GM21367 (cell line): ENCODE results near the gene SSTR5.
"Not testable (repeated sequence)": the region's sequence is repeated elsewhere in the genome, so short reads cannot be mapped to it uniquely, and the experiment has no call there.

Experiments used
- ATAC-seq: cut with Tn5 transposase; IDR thresholded peaks from one replicate; pipeline ENCODE4 v1.9.1; 2021; ENCODE audit not compliant: unreplicated experiment

The SSTR5 gene

DNA sequence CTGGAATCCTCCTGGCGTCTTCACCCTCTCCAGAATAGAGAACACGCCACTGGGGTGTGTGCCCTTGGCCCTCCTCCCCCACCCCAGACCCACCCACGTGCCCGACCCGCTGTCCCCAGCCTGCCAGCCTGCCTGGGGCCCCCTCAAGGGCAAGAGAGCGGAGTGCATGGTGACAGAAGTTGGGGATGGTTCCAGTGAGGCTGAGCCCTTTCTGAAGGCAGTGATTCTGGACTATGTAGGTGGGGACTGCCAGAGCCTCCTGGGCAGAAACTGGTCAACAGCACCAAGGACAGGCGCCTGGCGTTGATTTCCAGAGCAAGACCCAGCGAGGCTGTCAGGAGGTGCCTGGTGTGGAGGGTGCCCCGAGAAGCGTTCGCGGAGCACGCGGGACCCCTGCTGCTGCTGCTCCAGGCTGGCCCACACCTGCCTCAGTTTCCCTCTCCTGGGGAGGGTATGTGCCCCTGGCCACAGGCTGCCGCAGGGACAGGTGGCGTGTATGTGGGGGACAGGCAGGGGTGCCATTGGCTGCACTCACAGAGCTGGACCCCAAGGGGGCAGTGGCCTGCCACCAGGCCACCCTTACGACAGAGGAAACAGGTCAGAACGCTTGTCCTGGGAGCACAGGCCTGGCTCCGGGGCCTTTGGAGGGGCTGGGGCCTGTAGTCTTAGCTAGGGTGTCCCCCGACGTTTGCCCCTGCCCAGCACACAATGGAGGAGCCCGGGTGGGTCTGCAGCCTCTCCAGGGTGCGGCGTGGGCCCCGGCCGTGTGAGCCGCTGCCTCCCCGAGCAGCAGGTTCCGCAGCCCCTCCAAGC, 1.2 kb downstream of the SSTR5 start:
- ATAC-seq, result no peak

DNA sequence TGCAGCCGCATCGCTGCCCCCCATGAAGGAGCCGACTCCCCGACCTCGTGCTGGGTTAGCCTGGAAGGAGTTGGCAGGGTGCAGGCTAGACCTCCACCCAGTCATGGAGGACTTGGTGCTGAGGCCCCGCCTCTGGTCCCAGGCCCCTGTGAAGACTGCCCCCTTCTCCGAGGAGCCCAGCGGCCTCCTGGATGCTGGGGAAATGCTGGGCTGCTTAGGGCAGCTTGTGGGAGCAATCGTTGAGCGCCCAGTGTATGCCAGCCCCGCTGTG, 1.8 kb downstream of the SSTR5 start:
- no peak for ATAC-seq

DNA sequence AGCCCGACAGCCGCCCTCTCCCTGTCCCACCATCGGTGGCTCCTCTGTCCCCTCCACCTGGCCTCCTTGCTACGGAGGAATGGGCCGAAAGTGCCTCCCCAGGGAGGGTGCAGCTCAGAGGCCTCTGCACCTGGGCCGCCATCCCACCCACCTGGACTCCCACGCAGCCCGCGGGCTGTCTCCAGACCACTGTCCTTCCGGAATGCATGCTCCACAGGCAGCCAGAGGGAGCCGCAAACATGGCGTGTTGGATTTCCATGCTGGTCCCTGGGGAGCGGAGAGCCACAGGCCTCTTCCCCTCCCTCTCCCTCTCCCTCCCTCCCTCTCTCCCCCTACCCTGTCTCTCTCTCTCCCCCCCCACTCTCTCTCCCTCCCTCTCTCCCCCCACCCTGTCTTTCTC, 3.0 kb downstream of the SSTR5 start:
- ATAC-seq, result no peak

DNA sequence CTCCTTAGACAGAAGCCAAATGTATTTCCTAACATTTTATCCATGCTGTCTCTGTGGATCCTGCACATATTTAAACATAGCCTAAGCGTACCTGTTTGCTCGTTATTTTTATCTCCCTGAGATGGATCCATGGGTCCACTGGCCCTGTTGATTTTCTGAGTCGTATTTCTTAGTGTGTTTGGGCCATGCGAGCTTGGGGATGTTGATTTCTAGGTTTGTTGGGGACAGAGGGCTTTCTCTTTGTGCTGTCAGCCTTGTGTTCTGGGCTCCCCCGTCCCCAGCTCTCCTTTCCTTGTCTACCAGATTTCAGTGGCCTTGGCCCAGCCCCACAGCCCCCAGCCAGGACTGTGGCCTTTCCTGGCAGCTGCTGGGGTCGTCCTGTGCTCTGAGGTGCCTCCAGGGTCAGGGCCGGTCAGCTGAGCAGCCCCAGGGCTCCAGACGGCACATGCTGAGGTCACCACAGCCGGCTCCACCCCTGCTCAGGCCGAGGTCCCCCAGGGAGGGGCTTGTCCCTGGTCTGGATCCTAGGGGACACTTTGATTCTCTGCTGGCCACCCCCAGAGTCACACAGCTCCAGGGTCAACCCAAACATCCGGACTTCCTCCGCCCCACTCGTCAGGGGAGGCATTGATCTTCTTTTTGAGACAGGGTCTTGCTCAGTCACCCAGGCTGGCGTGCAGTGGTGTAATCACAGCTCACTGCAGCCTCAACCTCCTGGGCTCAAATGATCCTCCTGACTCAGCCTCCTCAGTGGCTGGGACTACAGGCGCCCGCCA, 4.4 kb downstream of the SSTR5 start:
- ATAC-seq, result no peak

DNA sequence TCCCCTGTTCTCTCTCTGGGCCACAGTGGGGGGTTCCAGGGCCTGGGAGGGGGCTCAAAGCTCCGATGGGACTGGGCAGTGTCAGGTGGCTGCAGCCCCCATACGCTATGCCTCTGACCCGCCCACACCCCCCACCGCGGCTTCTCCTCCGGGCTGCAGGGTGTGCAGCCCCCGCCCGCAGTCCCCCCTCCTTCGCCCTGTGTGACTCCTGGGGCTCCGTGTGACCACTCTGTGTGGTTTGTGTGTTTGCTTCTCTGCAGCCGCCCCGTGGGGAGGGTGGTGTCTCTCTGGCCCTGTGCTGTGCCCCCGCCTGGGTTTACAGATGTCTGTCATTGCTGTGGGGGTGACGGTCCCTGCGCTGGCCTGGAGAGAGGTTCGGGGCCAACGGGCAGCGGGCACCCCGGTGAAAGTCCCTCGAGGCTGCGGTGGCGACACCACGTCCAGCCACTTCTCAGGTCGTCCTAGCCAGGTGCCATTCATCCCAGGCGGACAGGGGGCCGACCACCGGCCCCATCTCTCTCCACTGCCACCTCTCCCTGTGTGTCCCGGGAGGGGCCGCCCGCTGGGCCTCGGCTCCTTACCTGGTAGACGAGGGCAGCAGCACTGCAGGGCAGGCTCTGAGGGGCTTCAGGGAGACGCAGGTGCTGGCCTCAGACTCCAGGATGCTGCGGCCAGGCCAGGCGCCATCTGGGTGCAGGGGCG, 5.5 kb downstream of the SSTR5 start:
- ATAC-seq, result no peak

DNA sequence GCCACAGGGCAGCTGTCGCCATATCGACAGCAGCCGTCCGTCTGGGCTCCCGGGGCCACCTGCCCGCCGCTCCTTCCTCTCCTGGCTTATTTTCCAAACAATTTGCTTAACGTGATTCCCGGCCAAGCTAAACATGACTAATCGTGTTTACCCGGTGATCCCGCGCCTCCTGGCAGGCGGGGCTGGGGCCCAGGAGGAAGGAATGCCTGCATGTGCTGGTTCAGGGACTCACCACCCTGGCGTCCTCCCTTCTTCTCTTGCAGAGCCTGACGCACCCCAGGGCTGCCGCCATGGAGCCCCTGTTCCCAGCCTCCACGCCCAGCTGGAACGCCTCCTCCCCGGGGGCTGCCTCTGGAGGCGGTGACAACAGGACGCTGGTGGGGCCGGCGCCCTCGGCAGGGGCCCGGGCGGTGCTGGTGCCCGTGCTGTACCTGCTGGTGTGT, 6.1 kb downstream of the SSTR5 start:
- no peak for ATAC-seq

DNA sequence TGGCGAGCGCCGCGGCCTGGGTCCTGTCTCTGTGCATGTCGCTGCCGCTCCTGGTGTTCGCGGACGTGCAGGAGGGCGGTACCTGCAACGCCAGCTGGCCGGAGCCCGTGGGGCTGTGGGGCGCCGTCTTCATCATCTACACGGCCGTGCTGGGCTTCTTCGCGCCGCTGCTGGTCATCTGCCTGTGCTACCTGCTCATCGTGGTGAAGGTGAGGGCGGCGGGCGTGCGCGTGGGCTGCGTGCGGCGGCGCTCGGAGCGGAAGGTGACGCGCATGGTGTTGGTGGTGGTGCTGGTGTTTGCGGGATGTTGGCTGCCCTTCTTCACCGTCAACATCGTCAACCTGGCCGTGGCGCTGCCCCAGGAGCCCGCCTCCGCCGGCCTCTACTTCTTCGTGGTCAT, 6.8 kb downstream of the SSTR5 start:
- ATAC-seq, result no peak

DNA sequence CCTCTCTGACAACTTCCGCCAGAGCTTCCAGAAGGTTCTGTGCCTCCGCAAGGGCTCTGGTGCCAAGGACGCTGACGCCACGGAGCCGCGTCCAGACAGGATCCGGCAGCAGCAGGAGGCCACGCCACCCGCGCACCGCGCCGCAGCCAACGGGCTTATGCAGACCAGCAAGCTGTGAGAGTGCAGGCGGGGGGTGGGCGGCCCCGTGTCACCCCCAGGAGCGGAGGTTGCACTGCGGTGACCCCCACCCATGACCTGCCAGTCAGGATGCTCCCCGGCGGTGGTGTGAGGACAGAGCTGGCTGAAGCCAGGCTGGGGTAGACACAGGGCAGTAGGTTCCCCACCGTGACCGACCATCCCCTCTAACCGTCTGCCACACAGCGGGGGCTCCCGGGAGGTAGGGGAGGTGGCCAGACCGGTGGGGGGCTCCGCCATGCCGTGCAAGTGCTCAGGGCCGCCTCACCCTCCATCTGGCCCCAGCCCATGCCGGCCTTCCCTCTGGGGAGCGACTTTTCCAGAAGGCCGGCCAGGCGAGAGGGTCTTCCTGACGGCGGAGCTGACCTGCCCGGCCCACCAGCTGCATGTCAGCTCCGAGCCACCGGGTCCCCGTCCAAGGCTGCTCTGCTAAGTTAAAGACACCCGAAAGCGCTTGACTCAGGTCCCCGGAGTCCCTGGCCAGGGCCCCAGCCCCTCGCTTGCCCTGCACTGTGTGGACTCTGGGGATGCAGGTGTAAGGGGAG, 7.4 kb downstream of the SSTR5 start:
- ATAC-seq, result no peak

DNA sequence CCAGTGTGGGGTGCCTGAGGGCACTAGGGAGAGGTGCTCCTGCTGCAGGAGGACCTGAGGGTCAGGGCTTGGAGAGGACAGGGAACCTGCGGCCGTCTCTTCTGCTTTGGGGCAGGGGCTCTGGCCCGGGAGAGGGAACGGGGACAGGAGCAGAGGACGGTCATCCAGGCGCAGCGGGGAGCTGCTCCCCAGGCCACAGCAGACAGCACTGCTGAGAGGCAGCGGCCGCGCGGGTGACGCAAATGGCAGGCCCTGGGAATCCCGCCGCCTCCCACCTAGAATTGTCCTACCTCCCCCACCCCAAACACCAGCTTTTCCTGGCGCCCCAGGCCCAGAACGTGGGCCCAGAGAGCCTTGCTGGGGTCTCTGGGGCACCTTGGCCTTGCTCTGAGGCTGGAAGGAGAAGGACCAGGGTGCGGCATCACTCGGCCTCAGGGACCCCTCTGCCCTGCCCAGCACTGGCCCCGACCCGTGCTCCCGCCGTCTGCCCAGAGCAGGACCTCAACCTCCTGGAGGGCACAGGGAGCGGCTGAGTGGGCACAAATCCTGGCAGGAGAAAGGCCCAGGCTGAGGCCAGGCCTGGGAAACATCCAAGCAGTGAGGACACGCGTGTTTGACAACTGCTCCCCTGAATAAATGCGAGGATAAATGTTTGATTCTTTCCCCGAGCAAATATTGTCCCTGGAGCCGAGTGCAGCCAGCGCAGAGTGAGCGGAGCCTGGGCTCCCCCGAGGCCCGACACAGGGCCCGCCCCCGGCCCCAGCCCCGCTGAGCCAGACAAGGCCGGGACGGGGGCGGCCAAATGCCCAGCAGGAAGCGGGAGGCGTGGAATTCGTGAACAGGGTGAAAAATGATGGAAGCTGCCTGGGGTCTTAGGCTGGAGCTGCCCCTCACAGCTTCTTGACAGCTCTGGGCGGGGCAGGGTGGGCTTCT, 8.5 kb downstream of the SSTR5 start:
- no peak for ATAC-seq

DNA sequence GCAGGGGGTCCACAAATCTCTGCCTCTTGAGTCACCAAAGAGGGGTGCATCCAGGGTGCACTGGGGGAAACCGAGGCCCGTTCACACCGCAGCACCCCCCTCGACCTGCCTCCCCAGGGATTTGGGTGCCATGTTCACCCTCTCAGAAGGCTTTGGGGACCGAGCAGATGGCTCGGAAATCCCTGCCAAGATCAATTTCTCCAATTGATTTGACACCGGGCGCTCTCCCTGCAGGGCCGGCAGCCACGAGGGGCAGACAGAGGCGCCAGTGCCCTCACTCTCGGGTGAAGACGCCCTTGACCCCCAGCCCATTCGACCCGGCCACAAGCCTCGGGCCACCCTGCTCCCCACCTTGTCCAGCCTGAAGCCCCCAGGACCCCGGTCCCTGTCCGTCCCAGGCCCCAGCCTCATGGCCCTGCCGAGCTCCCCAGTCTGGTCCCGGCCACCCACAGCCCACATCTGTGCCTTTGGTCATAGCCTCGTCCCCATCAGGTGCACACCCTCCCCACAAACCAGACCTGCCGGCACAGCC, 9.3 kb downstream of the SSTR5 start:
- no peak for ATAC-seq

DNA sequence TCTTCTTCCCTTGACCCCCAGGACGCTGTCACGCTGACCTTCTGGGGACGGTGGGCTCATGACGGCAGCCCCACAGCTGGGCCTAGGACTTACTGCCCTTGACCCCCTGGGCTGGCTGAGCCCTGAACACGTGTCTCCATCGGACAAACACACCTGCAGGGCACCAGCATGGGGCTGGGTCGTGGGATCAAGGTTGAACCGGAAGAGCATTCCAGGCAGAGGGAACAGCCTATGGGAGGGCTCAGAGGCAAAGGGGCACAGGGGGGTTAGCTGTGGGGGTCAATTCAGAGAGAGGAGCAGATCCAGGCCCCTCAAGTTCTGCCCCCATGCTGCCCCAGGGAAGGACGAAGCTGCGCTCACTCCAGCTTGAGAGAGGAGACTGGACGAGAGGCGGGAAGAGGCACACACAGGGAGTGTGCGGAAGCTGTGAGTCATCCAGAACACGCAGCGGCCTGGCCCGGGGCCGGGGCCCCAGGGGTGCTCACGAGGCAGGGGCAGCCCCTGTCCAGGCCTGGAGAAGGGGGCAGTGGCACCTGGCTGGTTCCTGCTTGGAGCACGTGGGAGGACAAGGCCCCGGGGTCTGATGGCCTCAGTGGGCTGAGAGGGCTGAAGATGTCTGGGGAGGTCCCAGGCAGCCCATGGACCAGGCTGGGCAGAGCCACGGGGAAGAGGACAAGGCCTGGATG, 9.9 kb downstream of the SSTR5 start:
- ATAC-seq, result no peak

DNA sequence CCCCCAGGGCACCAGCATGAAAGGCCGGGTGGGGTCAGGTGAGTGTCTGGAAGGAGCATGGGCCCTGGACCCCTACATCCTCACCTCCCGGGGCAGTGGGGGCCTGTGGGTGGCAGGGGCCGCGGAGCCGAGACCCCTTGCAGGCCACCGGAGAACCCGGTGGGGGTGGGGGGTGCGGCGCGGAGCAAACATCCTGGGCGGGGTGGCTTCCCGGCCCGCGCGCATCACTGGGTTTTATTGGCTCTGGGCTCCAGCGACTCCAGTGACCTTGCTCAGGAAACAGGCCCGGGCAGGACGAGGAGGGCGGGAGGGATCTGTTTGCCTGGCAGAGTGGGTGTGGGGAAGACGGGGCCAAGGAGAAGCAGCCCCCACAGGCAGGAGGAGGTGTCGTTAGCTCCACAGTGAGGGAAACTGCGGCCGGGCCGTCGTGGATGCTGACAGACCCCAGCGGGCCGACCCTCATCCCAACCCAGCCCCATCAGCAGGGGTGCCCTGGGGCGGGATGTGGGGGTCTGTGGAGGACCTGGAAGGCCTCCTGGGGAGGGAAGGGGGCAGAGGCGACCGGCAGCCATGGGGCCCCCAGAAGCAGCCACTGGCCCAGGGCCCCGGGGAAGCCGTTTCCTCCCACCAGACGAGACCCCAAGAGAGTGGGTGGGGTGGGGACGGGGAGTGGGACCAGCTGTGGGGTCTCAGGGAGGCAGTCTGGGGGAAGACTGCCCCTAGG, 10.6 kb downstream of the SSTR5 start:
- no peak for ATAC-seq

DNA sequence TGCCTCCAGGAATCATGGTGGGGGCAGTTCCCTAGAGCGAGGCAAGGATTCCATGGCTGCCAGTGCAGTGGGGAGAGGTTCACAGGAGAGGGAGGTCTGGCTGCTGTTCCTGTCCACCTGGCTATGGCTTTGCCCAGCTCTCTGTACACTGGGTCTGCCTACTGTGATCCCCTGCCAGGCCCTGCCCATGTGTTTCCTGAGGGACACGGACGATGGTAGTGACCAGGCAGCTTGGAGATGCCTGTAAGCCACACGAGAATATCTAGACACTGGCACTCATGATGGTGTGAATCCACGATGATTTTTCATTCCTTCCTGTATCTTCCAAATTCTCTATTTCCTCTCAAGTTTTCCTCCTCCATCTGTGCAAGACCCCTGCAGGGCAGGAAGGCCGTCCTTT, 12.4 kb downstream of the SSTR5 start:
- no peak for ATAC-seq

DNA sequence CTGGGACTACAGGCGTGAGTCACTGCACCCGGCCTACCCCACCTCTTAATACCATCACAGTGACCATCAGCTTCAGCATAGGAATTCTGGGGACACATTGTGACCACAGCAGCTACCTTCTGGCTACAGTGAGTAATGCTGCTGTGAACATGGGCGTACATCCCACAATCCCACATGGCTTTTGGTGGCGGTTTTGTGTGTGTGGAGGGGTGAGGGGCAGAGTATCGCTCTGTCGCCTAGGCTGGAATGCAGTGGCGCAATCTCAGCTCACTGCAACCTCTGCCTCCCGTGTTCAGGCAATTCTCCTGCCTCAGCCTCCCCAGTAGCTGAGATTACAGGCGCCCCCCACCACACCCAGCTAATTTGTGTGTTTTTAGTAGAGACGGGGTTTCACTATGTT, 13.9 kb downstream of the SSTR5 start:
- not testable (repeated sequence) for ATAC-seq

DNA sequence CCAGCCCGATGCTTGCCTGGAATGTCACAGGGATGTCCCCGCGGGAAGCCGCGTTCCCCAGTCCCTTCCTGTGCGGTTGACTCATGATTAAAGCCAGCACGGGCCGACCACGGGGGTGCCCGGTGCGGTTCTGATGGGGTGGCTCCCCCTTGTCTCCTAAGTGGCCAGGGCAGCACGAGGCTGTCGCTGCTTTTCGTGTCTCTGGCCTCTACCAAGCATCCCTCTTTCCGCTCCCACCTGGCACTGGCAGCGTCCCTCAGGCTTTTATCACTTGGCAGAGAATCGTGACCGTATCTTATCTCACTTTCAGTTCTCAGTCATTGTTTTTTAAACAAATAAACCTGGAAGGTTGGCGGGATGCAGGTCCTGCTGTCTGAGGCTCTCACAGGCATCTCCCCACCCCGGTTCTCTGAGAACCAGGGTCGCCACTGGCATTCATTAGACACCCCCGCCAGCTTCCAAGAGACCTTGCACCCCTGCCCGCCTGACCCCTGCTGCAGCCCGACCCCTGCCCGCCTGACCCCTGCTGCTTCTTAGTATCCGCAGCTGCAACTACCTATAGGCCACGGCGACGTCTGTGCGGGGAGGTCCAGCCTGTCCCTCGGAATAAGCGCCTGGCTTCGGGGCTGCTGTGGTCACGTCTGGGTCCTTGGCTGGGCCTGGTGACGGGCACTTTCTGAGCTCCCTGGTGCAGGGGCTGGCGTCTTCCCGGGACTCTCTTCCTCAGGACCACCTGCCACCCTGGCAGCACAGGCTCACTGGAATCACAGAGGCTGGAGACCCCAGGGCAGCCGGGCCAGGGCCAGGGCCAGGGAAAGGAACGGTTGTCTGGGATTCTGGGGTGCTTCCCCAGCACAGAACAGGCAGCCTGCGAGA, 16.0 kb downstream of the SSTR5 start:
- no peak for ATAC-seq

DNA sequence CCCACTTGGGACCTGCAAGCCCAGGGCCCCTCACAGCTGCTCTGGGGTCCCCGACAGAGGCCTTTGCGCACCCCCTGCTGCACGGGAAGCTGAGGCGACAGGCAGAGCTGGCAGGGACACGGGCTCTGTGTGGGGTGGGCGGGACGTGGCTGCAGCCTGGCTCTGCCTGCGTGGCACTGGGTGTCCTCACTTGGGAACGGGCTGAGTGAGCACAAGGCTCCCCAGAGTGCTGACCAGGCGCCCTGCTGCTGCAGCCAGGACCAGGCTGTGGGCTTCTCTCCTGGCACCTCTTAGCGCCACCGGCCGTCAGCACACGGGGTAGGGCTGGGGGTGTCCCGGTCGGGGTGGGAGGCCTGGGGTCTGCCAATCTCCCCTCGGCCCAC, 16.9 kb downstream of the SSTR5 start:
- no peak for ATAC-seq

DNA sequence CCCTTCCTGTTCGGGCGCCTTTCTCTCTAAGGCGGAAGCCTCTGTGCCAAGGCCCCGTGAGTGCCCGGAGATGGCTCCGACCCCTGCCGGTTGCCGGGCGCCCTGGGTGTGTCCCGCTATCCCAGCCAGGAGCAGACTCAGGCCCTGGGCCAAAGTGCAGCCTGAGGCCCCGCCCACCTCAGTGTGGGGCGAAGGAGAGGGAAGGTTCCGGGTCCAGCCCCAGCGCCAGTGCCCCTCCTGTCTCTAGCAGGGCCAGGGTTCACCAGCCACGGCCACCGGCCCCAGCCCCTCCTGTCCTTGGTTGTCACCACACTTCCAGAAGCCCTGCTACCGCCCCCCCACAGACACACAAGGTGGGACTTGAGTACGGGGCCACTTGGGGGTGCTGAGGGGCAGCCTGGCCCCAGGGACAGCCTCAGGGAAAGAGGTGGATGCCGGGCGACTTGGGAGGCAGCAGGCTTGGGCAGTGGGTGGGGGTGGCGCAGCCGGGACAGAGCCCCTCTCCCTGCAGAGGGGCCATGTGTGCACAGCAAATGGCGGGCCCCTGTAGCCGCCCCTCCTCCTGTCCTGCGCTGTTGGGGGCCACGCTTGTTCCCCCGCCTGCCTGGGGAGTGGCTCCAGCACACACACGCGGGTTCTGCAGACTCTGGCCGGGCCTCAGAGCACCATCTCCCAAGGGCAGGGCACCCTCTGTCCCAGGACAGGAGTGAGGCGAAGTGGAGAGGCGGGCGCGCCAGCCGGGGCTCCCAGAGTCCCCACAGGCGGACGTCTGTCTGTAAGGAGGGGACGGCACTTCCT, 17.5 kb downstream of the SSTR5 start:
- ATAC-seq, result no peak
